Activated CD4-positive, alpha-beta T cell treated with anti-CD3 and anti-CD28 coated beads, Interleukin-2, amount 50 U/mL, for 1 hour (primary cell): ENCODE results near the gene AMPD2.
"Not testable (repeated sequence)": the region's sequence is repeated elsewhere in the genome, so short reads cannot be mapped to it uniquely, and the experiment has no call there.

Source experiments
- DNase-seq: peaks from one replicate; pipeline ENCODE4 v3.0.0-alpha.2; 2020

Gene AMPD2

GRCh38 chr1:109654519-109654918 is 34.9 kb downstream of the AMPD2 start:
- DNase-seq: no peak

DNA sequence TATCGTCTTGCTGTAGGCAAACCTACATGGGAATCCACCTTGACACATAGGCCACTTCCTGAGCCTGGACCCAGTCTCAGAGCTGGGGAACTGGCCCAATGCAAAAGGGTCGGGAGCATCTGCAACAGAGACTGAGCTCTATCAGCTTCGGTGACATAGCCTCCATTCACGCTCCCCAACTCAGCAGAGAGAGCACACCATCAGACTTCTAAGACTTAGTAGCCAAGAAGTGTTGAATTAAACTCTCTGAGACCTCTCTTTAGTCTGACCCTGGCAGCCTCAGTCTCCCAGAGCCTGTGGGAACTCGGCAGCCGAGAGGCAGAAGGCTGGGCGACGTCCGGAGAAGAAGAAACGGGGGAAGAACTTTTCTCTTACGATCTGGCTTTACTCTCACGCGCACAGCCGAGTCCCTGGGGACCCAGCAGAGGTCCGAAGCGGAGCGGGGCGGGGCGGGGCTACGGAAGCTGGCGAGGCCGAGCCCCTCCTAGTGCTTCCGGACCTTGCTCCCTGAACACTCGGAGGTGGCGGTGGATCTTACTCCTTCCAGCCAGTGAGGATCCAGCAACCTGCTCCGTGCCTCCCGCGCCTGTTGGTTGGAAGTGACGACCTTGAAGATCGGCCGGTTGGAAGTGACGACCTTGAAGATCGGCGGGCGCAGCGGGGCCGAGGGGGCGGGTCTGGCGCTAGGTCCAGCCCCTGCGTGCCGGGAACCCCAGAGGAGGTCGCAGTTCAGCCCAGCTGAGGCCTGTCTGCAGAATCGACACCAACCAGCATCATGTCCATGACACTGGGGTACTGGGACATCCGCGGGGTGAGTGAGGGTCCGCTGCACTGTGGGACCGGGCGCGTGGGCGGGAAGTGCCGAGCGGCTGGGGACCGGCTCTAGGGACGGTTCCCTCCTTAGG is 36.2 kb downstream of the AMPD2 start, which contains the start of gene GSTM4:
Gene GSTM4 (plus strand): TSS at position 485 of the 905 bp plus-strand sequence. CDS start 291 bp downstream, at position 776.
- DNase-seq: peak; percentile 45

DNA sequence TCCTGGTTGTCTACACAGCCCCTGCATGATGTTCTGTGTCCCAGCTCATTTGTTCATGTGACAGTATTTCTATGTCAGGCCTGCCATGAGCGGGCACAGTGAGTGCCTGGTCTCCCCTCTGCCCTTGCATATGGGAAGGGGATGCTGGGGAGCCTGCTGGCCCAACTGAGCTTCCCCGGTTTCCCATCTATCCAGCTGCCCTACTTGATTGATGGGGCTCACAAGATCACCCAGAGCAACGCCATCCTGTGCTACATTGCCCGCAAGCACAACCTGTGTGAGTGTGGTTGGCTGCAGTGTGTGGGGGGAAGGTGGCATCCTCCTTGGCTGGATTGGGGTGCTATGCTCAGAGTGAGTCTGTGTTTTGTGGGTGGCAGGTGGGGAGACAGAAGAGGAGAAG is 37.8 kb downstream of the AMPD2 start:
- DNase-seq: no peak

DNA sequence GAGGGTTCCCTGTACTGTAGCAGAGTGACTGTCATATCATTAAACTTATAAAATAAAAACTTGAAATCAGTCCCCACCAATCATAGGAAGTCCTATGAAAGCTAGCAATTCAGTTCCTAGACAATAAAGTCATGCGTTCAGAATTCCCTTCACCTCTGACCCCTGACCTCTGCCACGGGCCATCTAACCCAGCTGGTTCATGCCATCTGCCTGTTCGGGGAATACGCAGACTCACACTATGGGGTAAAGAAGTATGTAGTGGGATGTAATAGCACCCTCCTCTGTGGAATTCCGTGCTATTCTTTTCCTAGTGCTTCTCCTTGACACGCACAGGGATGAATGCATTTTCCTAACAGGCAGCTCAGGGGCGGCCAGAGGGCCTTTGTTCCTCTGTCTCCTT is 38.3 kb downstream of the AMPD2 start:
- DNase-seq: no peak

DNA sequence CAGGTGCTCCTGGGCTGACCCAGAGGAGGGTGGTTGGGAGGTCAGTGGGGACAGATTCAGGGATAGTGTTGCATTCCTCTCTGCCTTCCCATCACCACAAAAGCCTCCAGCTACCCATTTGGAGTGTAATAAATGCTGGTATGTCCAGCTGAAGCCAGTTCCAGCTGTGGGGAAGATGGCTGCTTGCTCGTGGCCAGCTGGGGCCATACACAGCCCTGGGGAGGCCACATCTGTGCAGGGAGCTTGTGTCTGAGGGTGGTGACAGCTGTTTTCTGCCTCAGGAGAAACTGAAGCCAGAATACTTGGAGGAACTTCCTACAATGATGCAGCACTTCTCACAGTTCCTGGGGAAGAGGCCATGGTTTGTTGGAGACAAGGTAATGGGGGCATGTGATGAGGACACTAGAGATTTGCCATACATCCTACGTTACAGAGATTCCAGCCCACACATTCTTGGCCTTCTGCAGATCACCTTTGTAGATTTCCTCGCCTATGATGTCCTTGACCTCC is 39.0 kb downstream of the AMPD2 start:
- no peak for DNase-seq

- DNase-seq: no peak
Measured at GRCh38 chr1:109659145-109659544, 39.5 kb downstream of the AMPD2 start.

GRCh38 chr1:109659997-109660690 is 40.5 kb downstream of the AMPD2 start:
- no peak for DNase-seq

- DNase-seq: not testable (repeated sequence)
Measured at GRCh38 chr1:109660691-109661026, 41.0 kb downstream of the AMPD2 start.

DNA sequence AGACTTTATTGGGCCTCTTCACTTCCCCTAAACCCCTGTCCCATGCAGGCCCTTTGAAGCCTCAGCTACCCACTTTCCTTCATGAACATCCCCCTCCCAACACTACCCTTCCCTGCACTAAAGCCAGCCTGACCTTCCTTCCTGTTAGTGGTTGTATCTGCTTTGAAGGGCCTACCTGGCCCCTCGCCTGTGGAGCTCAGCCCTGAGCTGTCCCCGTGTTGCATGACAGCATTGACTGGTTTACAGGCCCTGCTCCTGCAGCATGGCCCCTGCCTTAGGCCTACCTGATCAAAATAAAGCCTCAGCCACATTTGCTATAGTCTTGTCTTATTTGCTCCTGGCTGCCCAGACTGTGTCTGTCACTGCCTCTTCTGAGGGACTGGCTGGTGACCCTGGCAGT is 41.8 kb downstream of the AMPD2 start:
- DNase-seq: no peak

- DNase-seq: no peak
Measured at GRCh38 chr1:109664671-109665070, 45.0 kb downstream of the AMPD2 start.

- DNase-seq: peak; percentile 81
Measured at GRCh38 chr1:109667452-109668122, 48.0 kb downstream of the AMPD2 start, which contains the start of gene GSTM2. Gene GSTM2, plus strand, starts transcription at chr1:109668057. Its CDS starts 59 bp downstream, at chr1:109668116.

DNA sequence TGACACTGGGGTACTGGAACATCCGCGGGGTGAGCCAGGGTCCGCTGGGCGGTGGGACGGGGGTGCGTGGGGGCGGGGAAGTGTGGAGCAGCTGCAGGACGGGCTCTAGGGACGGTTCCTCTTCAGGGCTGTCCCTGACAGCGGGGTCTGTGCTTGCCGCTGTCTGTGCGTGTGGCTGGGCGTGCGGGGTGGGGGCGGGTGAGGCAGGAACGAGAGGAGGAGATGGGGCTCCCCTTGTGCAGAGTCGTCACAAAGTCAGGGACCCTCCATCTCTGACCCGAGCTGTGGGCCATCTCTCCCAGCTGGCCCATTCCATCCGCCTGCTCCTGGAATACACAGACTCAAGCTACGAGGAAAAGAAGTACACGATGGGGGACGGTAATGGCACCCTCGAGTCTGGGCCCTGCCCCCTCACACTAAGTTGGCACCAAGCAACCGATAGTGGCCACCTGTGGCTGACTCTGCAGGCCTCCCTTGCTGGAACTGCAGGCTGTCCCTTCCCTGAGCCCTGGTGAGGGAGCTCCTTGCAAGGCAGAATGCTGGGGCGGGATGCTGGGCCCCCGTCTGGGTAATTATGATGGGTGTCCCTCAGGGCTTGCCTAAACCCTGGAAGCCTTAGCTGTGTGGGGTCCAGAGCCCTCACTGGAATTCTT is 48.6 kb downstream of the AMPD2 start:
- DNase-seq: no peak

- no peak for DNase-seq
Measured at GRCh38 chr1:109669246-109669948, 49.8 kb downstream of the AMPD2 start.

GRCh38 chr1:109669949-109670302 is 50.3 kb downstream of the AMPD2 start:
- DNase-seq: not testable (repeated sequence)

DNA sequence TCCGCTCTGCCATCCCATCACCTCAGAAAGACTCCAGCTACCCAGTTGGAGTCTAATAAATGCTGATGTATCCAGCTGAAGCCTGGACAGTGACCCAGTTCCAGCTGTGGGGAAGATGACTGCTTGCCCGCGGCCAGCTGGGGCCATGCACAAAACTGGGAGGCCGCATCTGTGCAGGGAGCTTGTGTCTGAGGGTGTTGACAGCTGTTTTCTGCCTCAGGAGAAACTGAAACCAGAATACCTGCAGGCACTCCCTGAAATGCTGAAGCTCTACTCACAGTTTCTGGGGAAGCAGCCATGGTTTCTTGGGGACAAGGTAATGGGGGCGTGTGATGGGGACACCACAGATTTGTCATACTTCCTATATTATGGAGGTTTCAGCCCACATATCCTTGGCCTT is 51.4 kb downstream of the AMPD2 start:
- DNase-seq: no peak

DNA sequence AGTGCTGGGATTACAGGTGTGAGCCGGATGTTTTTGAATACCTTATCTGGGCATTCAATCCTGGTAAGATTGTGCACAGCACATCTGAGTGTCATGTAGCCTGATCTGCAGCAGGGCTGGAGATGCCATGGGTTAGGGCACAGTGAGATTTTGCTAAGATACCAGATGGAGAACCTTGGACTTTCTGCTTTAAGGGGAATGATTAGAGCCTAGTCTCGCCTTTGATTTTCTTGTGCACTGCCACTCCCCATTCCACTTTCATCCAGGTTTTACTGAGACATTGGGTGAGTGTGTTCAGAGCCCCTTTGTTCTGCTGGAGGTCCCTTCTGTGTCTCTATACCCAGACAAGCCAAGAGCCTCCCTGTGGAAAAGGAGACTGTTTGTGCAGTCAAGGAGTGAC is 54.2 kb downstream of the AMPD2 start:
- not testable (repeated sequence) for DNase-seq

GRCh38 chr1:109676683-109677381 is 57.2 kb downstream of the AMPD2 start:
- DNase-seq: not testable (repeated sequence)

- no peak for DNase-seq
Measured at GRCh38 chr1:109677459-109677858, 57.8 kb downstream of the AMPD2 start.

DNA sequence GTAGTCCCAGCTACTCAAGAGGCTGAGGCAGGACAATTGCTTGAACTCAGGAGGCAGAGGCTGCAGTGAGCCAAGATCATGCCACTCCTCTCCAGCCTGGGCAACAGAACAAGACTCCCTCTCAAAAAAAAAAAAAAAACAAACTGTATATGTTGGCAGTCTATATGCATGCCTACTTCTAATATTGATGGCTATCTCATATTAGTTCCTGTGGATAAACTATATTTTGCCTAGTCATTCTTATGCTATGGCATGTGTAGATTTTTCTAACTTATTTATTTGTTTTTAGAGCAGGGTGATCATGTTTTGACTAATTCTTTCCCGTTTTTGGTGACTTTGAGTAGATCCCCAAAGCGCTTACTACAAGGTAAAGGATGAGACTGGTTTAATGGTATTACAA is 59.0 kb downstream of the AMPD2 start:
- DNase-seq: not testable (repeated sequence)
